COLO829 (cell line): ENCODE results near the gene RAMP3.

Source experiments
- DNase-seq: peaks from one replicate; pipeline ENCODE4 v3.0.0; 2012; ENCODE audit warnings: low spot score

The RAMP3 gene

DNA sequence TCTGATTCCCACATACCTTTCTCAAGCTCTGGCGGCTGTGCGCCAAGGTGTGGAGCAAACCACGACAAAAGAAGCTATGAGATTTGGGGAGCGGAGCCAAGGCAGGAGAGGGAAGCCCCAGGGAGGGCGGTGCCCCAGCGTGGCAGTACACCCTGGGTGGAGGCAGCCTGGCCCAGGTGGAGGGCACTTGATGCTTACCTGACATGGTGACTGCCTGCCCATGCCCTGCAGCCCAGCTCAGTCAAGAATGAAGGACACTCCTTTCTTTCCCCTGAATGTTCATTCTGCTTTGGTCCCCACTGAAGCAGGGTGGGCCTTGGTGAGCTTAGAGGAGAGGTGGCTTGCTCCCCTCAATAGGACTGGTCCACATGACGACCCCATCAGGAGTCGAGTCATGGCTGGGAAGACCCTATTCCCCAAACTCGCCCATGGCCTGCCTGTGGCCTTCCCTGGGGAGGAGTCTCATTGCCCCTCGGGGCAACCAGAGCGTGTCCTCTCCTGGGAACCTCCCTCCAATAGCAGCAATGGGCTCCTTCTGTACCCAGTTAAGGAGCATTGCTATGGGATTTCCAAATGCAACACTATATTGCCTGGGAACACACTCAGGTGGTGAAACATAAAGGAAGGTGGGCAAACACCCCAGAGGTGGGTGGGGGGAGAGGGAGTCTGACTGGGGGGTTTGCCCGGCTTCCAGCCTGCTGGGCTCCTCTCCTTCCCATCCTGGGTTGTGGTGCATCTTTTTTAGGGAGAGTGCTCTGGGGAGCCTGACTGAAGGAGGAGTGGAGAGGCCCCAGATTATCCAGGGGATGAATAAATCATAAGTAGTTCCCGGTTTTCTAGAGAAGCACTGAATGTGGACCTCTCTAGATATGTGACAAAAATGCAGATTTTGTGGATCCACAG lies 22.7 kb downstream of the RAMP3 start:
- DNase-seq = no peak

DNA sequence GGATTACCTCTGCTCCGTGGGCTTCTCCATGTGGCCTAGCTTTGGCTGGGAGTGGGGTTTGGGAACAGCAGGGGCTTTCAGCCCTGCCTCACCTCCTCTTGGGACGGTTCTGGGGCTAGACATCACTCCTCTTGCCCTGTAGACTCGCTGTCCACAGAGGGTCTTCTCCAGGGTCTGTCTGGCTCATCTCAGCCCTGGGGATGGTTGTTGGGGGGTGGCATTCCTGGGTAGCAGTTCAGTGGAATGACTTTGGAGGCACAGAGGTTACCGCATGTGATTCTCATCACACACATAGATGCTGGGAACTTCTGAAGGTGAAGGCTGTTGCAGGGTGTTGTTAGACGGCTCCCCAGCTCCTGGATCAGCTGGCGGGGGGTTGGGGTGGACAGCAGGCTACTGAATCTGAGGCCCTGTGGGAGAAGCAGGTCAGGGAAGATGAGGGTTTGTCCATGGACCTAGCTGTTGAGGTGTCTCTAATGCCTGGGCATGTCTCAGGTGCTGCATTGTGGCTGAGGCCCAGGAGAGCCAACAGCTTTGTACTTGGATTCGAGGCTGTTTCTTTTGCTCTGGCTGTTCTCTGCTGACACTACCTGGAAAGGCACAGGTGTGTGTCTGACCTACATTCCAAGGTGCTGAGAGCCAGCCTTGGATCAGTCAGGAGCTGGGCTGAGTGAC lies 23.8 kb downstream of the RAMP3 start:
- DNase-seq = no peak

DNA sequence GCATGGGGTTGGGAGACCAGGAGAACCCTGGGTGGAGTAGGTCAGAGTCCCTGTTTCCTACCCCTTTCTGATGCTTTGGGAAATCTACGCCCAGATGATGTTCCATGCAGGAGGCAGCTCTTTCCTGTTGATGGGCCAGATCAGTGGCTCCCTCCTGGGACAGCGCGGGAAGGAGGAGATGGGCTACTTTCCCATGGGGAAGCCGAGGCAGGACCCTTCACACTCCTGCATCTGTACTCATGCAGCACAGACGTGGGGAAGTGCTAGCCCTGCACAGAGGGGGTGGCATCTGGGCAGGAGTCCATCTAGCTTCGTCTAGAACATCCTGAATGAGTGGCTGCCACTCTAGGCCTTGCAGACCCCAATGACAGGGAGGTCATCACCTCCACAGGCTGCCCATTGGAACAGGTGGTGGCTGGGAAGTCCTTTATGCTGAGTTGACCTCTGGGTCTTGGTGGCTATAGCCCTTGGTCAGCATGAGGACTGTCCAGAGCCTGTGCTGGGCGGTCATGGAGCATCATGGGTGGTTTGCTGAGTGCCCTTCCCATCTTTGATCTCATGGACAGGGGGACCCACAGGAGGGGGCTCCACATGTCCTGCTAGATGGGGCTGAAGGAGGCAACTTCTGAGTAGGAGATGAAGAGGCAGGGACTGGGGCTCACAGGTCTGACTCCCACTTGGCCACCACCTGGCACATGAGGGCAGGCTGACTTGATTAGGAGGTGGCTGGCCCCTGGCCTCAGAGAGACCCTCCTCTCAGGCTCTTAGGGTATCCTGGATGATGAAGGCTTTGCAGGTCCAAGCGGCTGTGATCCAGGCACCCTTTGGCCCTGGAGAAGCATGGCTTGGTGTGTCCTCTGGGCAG lies 24.6 kb downstream of the RAMP3 start:
- no peak for DNase-seq

DNA sequence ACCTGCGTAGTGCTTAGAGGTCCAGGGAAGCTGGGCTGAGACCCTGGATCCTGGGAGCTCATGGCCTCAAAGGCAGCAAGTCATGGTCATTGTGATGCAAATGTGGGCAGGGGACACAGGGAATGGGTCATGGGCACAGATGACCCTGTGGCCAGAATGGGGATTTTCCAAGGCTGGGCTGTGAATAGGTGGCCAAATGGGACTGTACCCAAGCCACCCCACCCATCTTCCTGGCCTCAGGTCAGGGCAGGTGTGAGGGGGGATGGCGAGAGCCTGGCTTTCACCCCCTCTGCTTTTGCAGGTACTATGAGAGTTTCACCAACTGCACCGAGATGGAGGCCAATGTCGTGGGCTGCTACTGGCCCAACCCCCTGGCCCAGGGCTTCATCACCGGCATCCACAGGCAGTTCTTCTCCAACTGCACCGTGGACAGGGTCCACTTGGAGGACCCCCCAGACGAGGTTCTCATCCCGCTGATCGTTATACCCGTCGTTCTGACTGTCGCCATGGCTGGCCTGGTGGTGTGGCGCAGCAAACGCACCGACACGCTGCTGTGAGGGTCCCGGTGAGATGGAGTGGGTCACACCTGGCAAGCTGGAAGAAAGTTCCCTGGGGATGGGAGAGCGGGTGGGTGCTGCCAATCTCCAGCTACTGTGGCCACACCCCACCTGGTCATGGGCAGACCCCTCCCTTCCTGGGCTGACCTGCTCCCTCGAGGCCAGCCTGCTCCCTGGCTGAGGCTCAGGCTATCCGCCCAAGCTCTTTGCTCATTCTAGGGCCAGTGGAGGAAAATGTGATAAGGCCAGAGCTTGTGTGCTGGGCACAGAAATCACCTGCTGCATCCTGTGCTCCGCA lies 25.5 kb downstream of the RAMP3 start:
- no peak for DNase-seq

DNA sequence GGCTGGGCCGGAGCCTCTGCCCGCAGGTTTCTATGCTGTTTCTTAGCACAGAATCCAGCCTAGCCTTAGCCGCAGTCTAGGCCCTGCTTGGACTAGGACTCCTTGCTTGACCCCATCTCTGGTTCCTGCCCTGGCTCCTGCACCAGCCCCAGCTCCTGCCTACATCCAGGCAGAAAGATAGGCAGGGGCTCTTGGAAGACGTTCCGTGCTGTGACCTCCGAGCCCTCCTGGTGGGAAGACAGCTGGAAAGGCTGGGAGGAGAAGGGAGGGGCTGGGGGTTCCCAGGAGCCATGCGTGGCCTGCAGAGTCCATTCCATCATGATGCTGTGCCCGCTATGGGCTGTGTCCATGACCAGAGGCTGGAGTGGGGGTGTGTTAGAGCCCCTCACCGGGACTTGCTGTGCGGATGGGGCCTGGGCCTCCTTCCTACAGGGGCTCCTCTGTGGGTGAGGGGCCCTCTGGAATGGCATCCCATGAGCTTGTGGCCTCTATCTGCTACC lies 26.2 kb downstream of the RAMP3 start:
- DNase-seq = no peak

DNA sequence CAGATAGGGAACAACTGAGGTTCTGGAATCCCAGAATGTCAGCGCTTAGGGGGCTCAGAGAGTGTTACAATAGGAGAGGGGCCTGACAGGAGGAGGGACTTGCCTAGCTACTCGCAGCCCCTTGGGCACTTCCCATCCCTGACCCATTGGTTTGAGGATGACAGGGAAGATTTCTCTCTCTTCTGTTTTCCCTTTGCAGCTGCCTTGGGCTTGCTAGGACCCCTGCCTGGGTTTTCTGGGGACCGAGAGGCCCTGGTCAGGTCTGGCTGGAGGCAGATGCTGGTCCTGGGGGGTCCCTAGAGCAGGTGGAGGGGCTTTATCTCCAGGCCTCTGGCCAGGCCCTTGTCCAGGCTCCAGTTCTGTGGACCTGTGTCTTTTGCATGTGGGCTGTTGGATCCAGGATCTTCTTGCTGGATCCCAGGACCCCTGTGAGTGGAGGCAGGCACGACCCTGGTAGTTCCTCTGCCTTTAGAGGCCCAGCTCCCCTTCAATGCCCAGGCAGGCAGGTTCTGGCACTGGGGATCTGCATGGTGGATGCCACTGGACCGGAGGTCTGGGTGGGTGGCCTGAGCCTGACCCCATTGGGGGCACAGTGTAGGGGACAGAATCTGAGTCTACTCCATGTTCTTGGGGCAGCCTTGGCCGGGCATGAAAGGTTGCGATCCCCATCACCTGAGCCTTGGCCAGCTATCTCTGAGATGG lies 26.9 kb downstream of the RAMP3 start:
- DNase-seq = no peak

DNA sequence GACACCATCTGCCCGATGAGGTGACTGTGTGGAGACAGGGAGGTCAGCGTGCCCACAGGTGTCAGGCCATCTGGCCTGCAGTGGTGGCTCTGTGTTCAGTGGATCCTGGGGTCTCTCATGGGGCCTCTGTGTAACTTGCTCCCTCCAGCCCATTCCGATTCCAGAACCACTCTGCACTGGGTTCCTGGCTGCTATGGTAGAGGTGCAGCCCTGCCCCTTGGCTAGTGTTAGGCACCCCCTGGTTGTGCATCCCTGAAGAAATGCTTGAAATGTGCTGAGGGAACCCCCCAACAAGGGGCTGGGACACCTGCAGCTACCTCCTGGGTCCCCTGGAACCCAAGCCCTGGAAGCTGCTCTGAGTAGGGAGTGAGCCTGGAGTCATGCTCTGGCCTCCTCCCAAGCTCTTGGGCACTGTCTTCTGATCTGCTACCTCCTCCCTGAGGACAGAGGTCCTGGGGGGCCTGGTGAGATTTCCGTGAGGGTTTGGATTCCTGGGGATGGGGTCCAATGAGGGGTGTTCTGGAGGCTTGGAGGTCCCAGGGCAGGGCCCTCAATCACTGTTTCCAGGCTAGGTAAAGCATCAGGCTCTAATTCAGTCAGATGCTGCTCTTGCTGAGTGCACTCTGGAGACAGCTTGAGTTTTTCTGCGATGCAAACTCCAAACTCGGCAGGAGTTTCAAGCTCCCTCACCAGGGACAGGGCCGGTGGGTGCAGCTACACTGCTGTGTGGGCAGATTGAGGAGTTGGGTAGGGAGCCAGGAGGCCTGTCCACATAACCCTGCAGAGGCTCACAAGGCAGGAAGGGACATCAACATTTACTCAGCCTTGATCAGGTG lies 27.7 kb downstream of the RAMP3 start:
- DNase-seq = no peak

DNA sequence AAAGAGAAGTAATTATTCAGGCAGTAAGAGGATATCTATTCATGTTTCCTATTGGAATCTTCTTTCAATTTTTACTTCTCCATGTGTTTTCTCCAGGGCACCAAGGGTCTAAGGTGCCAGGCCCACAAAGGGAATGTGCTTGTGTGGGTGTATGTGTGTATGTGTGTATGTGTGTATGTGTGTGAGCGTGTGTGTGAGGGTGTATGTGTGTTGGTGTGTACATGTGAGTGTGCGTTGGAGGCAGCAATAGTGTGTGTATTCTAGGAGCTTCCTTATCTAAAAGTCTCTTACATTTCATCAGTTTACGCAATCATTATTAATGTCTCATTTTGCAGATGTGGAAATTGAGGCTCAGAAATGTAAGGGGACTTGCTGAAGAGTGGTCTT lies 28.3 kb downstream of the RAMP3 start:
- DNase-seq = no peak

DNA sequence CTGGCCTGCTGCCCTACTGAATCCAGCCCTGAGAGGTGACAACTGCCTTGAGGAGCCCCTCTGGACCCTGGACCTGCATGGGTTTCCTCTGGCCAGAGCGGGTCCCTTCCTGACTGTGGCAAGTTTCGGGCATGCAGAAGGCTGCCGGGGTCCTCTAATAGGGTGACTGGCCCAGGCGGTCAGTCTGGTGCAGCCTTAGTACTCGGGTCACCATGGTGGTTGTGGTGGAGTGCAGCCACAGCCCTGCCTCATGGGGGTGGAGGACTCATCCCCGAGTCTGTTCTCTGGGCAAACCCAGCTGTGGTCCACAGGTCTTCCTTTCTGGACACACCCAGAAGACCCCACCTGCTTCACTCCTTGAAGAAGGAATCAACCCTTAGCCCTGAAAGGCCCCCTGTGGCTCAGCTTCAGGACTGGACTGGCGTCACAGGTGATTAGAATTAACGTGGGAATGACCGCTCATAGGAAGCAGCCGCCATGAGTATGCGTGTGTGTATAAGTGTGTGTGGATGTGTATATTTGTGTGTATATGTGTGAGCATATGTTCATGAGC lies 28.7 kb downstream of the RAMP3 start:
- DNase-seq = no peak

DNA sequence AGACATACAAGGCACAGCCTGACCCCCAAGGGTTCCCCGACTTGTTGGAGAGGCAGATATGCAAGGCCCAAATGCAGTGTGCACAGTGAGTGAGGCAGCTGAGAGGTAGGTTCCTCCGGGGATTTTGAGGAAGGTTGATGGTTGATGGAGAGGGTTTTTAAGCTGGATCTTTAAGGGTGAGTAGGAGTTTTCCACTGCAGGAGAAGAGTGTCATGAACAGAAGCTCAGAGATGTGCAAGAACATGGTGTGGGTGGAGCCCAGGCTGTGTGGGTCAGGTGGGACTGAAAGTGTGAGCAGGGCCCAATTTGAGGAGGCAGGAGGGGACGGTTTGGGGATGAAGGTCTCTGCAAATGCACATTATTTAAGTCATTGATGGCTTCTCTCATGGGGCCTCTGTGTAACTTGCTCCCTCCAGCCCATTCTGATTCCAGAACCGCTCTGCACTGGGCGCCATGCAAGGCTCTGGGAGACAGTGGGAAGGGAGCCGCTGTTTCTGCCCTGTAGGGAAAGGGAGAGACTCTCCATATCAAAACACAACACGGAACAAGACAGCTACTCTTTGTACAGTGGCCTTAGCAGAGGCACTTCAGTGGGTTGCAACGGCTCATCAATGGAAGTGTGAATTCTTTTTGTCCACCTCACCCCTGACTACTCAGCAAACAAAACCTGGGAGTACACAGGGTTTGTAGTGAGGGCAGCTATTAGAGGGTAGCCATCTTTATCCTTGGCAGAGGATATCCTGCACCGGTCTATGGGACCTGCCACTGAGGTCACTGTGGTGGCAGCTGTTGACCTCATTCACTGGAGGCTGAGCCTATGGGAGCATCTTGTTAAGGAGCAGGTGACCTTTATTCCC lies 29.7 kb downstream of the RAMP3 start:
- DNase-seq = no peak

DNA sequence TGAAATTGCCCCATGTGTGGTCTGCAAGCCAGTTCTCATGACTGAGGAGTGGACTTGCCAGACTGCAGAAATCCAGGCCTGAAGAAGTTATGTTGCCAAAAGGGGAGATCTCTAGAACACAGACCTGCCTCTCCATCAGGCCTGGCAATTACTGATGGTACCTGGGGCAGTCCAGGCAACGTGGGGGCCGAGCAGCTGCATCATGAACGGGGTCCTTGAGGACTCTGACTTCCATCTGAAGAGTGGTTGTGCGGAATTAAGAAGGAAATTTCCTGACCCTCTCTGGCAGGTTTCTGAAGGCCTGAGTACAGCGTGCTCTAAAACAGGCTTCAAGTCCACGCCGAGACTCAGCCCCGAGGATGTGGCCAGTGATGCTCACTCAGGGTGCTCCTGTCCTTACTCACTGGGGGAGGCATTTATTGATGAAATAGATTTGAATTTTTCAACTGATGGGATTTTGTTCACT lies 30.4 kb downstream of the RAMP3 start:
- no peak for DNase-seq

DNA sequence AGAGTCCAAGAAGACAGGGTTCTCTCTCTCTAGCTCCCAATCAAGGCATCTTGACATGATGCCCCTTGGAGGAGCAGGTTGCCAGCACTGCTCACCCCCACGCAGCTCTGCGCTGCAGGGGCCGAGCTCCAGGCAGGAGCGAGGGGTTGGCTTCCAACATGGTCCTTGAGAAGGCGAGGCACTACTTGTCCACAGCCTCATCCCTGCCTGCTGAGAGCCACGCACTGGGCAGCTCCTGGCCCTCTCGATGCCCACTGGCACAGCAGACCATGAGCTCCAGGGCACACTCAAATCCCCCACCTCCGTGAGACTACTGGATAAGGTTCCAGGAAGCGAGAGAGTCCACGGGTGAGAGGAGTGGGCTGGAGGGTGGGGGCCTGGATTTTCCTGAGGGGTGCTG lies 31.1 kb downstream of the RAMP3 start:
- DNase-seq = no peak

DNA sequence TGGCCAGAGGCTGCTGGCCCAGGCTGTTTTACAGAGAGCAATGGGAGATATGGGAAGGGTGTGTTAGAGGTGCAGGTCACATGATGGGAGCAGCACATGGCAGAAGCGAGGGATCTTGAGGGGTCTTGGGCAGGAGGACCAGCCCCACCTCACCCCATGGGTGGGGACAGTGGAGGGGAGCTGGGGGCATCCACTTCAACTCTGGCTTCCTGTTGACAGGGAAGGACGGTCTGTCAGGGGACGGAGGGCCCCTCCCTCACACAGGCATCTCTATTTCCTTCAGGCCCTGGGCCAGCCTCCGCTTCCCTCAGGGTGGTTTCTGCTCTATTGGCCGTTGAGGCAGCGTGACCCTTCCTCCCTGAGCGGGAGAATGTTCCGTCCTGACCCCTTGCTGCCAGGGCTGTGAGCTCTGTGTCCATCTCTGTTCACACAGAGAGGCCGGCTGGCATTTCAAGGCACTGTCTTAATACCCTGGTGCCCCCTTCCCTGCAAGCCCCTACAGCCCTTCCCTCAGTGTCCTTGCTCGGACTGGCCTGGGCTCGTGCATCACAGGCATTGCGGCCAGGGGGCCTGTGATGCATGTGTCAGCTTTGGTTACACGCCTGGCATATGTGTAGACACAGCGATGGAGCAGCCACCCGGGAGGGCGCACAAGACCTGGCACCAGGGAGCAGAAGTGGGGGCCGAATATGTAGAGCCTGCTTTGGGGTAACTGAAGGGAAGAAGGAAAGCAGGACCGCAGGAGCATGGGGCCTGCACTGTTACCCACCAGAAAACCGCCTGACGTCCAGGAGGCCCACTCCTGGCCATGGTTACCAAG lies 31.8 kb downstream of the RAMP3 start:
- no peak for DNase-seq

DNA sequence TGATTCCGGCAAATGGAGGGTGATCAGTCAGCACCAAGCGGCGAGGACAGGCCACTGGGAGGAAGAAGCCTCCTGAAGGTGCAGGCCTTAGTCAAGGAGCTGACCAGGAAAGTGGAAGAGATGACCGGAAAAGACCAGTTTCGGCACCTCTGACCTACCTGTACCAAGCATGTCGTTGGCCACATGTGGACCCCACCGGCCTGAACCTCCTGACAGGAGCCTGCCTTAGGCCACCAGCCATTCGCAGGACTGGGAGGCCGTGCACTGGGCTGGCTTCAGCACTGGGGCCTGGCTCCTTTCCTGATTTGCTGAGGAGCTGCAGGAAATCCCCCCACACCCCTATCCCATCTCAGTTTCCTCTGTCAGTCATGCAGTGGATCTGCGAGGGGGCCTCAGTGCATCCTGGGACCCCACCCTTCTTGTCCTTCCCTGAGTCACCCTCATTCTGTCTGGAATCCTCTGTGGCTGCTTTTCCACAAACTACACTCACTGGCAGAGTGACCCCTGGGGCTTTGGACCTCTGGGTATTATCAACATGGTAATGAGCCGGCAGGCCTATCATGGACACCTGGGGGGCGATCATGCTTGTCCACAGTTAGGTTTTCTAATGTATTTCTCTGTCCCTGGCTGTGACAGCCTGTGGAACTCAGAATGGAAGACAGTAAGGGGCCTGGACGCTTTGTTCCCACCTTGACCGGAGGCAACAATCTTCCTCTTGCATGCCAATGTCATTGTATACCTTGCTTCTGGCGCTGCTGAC lies 33.0 kb downstream of the RAMP3 start:
- no peak for DNase-seq

DNA sequence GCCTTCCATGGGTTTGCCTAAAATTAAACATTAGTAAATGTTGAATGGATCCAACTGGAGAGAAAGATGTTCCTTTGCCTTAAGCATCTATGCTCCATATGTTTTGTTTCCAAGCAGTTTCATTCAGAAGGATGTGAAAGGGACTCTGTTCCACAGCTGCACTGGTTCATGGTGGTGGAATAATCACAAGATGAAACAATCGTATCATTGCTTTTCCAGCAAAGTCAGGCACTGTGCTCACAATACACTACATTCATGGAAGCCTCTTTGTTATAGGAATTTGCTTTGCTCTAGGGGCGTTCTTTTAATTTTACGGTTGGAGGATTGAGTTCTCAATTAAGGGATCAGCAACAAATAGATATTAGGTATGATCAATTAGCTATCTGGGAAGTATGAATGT lies 33.8 kb downstream of the RAMP3 start:
- DNase-seq = peak; percentile 93

DNA sequence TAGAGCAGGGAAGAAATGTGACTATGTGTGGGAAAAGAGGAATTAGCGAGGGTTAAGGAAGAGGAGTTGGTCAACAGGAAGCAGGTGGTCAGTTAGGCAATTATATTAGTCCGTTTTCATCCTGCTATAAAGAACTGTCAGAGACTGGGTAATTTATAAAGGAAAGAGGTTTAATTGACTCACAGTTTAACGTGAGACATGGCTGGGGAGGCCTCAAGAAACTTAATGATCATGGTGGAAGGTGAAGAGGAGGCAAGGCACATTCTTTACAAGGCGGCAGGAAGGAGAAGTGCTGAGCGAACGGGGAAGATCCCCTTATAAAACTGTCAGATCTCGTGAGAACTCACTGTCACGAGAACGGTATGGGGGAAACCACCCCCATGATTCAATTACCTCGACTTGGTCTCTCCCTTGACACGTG lies 35.0 kb downstream of the RAMP3 start:
- no peak for DNase-seq

DNA sequence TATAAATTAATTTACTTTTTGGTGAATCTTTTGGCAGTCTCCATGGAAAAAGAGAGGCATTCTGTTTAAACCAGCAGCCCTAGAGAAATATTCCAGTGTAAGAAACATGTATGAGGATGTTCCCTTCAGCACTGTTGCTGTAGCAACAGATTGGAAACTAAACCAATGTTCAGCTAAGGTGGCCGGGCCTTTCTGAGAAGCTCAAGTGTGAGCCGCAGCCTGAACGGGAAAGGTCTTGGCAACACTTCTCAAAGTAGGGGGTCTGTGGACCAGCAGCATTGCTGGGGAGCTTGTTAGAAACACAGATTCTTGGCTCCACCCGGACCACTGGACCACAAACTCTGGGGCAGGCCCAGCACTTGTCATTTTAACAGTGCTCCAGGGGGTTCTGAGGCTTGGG lies 36.2 kb downstream of the RAMP3 start:
- DNase-seq = no peak
